ENCODE data around the gene TDRD12.
"Not testable (repeated sequence)": the region's sequence is repeated elsewhere in the genome, so short reads cannot be mapped to it uniquely, and the experiment has no call there.

The TDRD12 gene

GRCh38 chr19:32828643-32829344, 109.2 kb downstream of the TDRD12 start:
- H3K4me3 ChIP-seq (ENCODE audit: low read depth, low read length): no peak overlapping the region

GRCh38 chr19:32829345-32829896, 109.9 kb downstream of the TDRD12 start:
- H3K4me3 ChIP-seq (ENCODE audit: low read depth, low read length): no peak overlapping the region

- no peak overlapping the region for H3K4me3 ChIP-seq (ENCODE audit: low read depth, low read length)
These were observed 110.9 kb downstream of the TDRD12 start for GRCh38 chr19:32830231-32831014.

- H3K4me3 ChIP-seq (ENCODE audit: low read depth, low read length): no peak overlapping the region
These were observed 112.0 kb downstream of the TDRD12 start for GRCh38 chr19:32831611-32832010.

- H3K4me3 ChIP-seq (ENCODE audit: low read depth, low read length): not testable (repeated sequence)
These were observed 112.5 kb downstream of the TDRD12 start for GRCh38 chr19:32832094-32832493.

- H3K4me3 ChIP-seq (ENCODE audit: low read depth, low read length): not testable (repeated sequence)
These were observed 113.3 kb downstream of the TDRD12 start for GRCh38 chr19:32832825-32833224.

- not testable (repeated sequence) for H3K4me3 ChIP-seq (ENCODE audit: low read depth, low read length)
These were observed 113.8 kb downstream of the TDRD12 start for GRCh38 chr19:32833388-32833787.

- H3K4me3 ChIP-seq (ENCODE audit: low read depth, low read length): no peak overlapping the region
These were observed 118.0 kb downstream of the TDRD12 start for GRCh38 chr19:32837531-32837930.

- H3K4me3 ChIP-seq (ENCODE audit: low read depth, low read length): no peak overlapping the region
These were observed 122.5 kb downstream of the TDRD12 start for GRCh38 chr19:32842061-32842460.

- H3K4me3 ChIP-seq (ENCODE audit: low read depth, low read length): no peak overlapping the region
These were observed 124.2 kb downstream of the TDRD12 start for GRCh38 chr19:32843716-32844245.

- H3K4me3 ChIP-seq (ENCODE audit: low read depth, low read length): not testable (repeated sequence)
These were observed 128.5 kb downstream of the TDRD12 start for GRCh38 chr19:32848035-32848434.

- no peak overlapping the region for H3K4me3 ChIP-seq (ENCODE audit: low read depth, low read length)
These were observed 132.6 kb downstream of the TDRD12 start for GRCh38 chr19:32852216-32852615.

- H3K4me3 ChIP-seq (ENCODE audit: low read depth, low read length): not testable (repeated sequence)
These were observed 137.3 kb downstream of the TDRD12 start for GRCh38 chr19:32856818-32857217.

- no peak overlapping the region for H3K4me3 ChIP-seq (ENCODE audit: low read depth, low read length)
These were observed 138.0 kb downstream of the TDRD12 start for GRCh38 chr19:32857584-32857983.

GRCh38 chr19:32858155-32858554, 138.6 kb downstream of the TDRD12 start:
- no peak overlapping the region for H3K4me3 ChIP-seq (ENCODE audit: low read depth, low read length)

GRCh38 chr19:32858559-32858958, 139.0 kb downstream of the TDRD12 start:
- no peak overlapping the region for H3K4me3 ChIP-seq (ENCODE audit: low read depth, low read length)

GRCh38 chr19:32859591-32859990, 140.0 kb downstream of the TDRD12 start:
- H3K4me3 ChIP-seq (ENCODE audit: low read depth, low read length): no peak overlapping the region

GRCh38 chr19:32861596-32861995, 142.0 kb downstream of the TDRD12 start:
- no peak overlapping the region for H3K4me3 ChIP-seq (ENCODE audit: low read depth, low read length)

GRCh38 chr19:32862173-32862572, 142.6 kb downstream of the TDRD12 start:
- H3K4me3 ChIP-seq (ENCODE audit: low read depth, low read length): no peak overlapping the region

GRCh38 chr19:32862741-32863140, 143.2 kb downstream of the TDRD12 start:
- H3K4me3 ChIP-seq (ENCODE audit: low read depth, low read length): no peak overlapping the region

GRCh38 chr19:32863301-32863700, 143.7 kb downstream of the TDRD12 start:
- no peak overlapping the region for H3K4me3 ChIP-seq (ENCODE audit: low read depth, low read length)

- H3K4me3 ChIP-seq (ENCODE audit: low read depth, low read length): no peak overlapping the region
These were observed 144.3 kb downstream of the TDRD12 start for GRCh38 chr19:32863841-32864240.

Data from iPS-11a (cell line).